Hepatocyte (in vitro differentiated cells): Measurements from ENCODE around the gene ANXA2.

Source experiments
- CTCF ChIP-seq: fragments of 200-600 bp; sonication (generic); IDR thresholded peaks from 2 replicates; pipeline ENCODE4 v1.5.1; 2016; ENCODE audit warnings: antibody characterized with exemption, mild to moderate bottlenecking; ENCODE audit not compliant: poor library complexity
- EZH2 ChIP-seq: fragments of 200-600 bp; sonication (generic); IDR thresholded peaks from 2 replicates; pipeline ENCODE4 v1.6.1; 2016; ENCODE audit warnings: antibody characterized with exemption, mild to moderate bottlenecking, borderline replicate concordance
- EZH2phosphoT487 ChIP-seq: fragments of 200-600 bp; sonication (generic); IDR thresholded peaks from one replicate; pipeline ENCODE4 v1.6.1; 2018; ENCODE audit warnings: antibody characterized with exemption, mild to moderate bottlenecking, low read depth, moderate library complexity; ENCODE audit not compliant: unreplicated experiment, severe bottlenecking

DNA sequence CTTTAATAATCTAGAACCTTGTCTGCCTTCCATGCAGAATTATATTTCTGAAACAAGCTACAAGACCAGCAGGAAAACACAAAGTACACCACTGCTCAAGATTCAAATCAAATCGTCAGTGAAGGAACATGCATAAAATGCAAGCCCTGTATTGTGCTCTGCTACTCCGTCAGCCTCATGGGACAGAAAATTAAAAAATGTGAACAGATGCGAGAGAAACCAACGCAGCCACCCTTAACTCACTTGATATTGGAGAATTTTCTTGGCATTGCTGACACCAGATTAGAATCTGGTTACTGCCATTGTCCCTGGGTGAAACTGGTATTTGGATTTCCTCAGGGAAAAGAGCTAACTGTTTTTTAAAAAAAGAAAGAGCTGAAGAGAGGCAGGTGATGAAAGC is 23.6 kb downstream of the ANXA2 start:
- TF ChIP-seq CTCF: no peak
- TF ChIP-seq EZH2phosphoT487: no peak
- no peak for TF ChIP-seq EZH2
